ENCODE results near the gene INSR.

The INSR gene

DNA sequence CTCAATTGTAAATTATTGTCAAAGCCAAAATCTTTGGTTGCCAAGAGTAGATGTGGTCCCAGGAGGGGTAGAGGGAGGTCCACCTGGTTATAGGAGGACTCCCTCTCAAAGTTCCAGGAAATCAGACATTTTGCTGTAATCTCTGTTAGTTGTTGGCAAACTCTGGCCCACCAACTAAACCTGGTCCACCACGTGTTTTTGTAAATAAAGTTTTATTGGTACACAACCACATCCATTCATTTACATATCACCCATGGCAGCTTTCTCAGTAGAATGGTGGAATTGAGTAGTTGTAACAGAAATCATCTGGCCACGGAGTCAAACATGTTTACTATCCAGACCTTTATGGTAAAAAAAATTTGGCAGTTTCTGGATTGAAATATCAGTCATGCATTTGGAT is 154.1 kb downstream of the INSR start:
- DNase-seq (ENCODE audit: low read depth): no peak

DNA sequence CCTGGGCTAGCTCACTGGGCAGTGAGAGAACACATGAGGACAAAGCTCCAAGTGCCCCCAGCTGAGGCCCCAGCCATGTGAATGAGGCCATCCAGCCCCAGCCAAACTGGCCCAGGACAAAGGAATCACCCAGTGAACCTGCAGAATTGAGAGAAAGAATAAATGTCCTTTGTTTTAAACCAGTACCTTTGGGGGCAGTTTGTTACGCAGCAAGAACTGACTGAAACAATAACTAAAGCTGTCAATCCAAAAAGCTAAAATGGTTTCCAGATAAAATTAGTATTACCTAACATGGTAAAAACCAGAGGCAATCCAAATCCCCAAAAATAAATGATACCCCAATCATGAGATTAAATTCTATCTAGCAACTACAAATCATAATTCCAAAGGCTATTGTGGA is 155.1 kb downstream of the INSR start:
- no peak for DNase-seq (ENCODE audit: low read depth)

DNA sequence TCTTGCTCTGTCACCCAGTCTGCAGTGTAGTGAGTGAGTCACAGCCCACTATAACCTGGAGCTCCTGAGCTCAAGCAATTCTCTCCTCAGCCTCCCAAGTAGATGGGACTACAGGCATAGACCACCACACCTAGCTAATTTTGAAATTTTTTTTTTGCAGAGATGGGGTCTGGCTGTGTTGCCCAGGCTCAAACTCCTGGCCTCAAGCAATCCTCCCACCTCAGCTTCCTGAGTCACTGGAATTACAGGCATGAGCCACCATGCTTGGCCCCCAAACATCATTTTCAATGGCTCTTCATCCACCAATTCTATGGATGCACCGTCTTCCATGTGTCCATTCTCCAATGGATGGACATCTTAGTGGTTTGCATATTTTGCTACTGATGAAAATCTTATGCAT is 155.8 kb downstream of the INSR start:
- no peak for DNase-seq (ENCODE audit: low read depth)

GRCh38 chr19:7137120-7137519 is 157.1 kb downstream of the INSR start:
- DNase-seq (ENCODE audit: low read depth): no peak

- DNase-seq (ENCODE audit: low read depth): no peak
Observed at GRCh38 chr19:7132054-7132453, 162.2 kb downstream of the INSR start.

DNA sequence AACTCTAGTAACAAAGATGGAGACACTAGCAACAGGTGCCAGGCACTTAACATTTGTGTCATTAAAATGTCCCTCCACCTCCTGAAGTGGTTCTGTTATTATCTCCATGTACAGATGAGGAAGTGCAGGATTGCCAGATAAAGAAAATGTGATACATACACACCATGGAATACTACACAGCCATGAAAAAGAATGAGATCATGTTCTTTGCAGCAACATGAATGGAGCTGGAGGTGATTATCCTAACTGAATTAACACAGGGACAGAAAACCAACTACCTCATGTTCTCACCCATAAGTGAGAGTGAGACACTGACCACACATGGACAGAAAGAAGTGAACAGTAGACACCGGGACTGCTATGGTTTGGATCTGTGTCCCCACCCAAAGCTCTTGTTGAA is 164.2 kb downstream of the INSR start:
- no peak for DNase-seq (ENCODE audit: low read depth)

GRCh38 chr19:7126132-7126531 is 168.1 kb downstream of the INSR start:
- DNase-seq (ENCODE audit: low read depth): no peak

- no peak for DNase-seq (ENCODE audit: low read depth)
Observed at GRCh38 chr19:7125221-7125620, 169.0 kb downstream of the INSR start.

GRCh38 chr19:7124782-7125181 is 169.4 kb downstream of the INSR start:
- DNase-seq (ENCODE audit: low read depth): no peak

GRCh38 chr19:7122701-7123100 is 171.5 kb downstream of the INSR start:
- no peak for DNase-seq (ENCODE audit: low read depth)

GRCh38 chr19:7120499-7120898 is 173.7 kb downstream of the INSR start:
- no peak for DNase-seq (ENCODE audit: low read depth)

GRCh38 chr19:7119582-7119981 is 174.6 kb downstream of the INSR start:
- no peak for DNase-seq (ENCODE audit: low read depth)

DNA sequence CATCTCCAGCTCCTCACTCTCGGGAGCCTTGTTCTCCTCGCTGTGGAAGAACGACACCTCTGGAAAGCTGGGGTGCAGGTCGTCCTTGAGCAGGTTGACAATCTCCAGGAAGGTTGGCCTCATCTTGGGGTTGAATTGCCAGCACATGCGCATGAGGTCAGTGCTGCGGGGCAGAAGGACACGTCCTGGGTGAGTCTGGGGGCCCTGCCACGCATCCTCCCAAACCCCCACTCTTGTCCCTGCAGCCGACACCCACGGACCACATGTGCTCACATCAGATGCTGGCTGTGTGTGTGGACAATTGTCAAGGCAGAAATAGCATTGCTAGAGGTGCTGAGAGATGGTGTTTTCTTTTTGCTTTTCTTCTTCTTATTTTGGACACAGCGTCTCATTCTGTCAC is 177.0 kb downstream of the INSR start:
- no peak for DNase-seq (ENCODE audit: low read depth)

- DNase-seq (ENCODE audit: low read depth): no peak
Observed at GRCh38 chr19:7115721-7116120, 178.5 kb downstream of the INSR start.

DNA sequence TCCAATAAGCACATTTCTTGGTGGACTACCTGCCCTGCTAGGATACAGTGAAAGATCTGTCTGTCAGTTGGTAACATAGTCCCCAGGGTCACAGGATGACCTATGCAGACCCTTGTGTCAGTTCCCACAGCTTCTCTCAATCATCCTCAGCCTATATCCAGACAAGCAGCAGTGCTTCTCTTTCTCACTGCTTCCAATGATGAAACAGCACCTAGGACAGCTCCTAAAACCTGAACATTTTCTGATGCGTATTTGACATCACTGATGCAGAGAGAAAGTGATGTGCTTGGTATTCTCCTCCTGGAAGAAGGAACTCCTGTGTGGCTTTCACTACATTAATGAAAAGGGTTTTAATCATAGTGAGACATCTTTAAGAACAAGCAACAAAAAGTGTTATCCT is 181.0 kb downstream of the INSR start:
- no peak for DNase-seq (ENCODE audit: low read depth)

GRCh38 chr19:7112675-7113074 is 181.5 kb downstream of the INSR start:
- no peak for DNase-seq (ENCODE audit: low read depth)

DNA sequence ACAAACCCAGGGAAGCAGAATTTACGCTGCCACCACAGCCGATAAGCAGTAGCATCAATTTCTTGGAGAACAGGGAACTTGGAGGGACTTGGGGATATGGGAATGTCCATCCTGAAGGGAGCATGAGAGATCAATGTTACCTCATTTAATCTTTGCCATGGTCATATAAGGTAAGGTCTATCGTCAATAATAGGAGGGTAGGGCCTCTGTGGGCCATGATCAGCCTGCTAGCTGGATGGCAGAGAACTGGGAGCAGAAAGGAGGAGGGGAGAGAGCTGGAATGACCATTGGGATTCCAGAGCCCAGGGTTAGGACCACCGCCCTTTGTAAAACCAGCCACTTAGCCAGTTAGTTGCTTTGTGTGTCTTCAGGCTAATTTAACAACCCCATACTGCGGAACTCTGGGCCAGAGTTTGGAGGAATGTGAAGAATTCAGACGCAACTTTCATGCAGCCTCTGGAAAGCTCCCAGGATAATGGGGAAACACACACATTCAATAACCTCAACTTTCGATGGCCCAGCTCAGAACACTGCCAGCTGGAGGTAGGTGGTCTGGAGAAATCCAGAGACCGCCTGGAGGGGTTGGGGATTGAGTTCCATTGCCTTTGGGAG is 184.4 kb downstream of the INSR start:
- DNase-seq (ENCODE audit: low read depth): no peak

GRCh38 chr19:7106711-7107657 is 187.2 kb downstream of the INSR start:
- no peak for DNase-seq (ENCODE audit: low read depth)

DNA sequence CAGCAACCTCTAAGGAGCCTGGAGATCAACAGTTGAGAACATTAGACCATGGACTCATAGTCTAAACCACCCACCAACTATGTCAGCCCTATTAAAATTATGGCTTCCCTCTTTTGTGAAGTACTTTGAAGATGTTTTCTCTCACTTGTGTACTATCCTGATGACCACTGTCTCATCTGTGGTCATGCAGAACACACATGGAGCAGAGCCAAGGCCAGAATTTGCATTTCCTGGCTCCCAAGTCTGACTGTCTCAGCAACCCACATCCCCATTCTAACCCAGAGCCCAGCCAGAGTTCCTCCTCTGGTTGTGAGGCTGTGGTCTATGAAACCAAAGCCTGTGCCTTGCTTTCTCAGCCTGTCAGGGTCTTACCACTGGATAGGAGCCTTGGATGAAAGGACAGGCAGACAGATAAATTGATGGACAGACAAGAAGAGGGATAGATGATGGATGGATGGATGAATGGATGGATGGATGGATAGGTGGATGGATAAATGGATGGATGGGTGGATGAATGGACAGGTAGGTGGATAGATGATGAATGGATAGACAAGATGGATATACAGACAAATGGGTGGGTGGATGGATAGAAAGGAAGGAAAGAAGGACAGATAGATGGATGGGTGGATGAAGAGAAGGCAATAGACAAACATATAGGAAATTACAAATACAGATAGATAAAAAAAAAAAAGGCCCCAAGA is 189.3 kb downstream of the INSR start:
- no peak for DNase-seq (ENCODE audit: low read depth)

- no peak for DNase-seq (ENCODE audit: low read depth)
Observed at GRCh38 chr19:7101498-7102253, 192.5 kb downstream of the INSR start.

DNA sequence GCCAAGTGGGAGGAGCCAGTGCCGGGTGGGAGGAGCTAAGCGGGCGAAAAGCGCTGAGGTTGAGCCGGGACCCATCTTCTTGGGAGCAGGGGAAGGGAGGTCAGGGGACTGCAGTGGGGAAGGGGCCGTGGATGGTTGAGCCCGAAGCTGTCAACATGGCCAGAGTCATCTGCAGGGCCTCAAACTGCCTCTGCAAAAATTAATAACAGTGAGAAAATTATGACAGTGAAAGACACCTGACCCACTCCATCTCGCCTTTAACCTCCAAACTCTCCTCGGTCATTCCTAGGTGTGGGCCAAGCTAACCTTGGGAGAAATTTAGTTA is 194.7 kb downstream of the INSR start:
- no peak for DNase-seq (ENCODE audit: low read depth)

All from T follicular helper cell (primary cell).